Measurements from ENCODE around the gene PIK3C2B. TPM values are rescaled to one million over a fixed set of nuclear protein-coding genes. Genes with fewer than 3 reads are reported as not detected.

Gene PIK3C2B
- total RNA-seq, 3 donors from 2014 or later: 17.6 to 31.5 (median 24.9) TPM

- H3K27ac ChIP-seq: peak overlapping the region; percentile 81 to 85
- TF ChIP-seq CTCF (IDR thresholded peaks at IDR 0.05) (no peak), POLR2A (IDR thresholded peaks at IDR 0.05) (no peak), POLR2AphosphoS5 (IDR thresholded peaks at IDR 0.05) (no peak)
- DNase-seq (ENCODE audit: low spot score in 2 of 2): no peak
- no peaks in the 10 kb centered on the region for H3K9me3 ChIP-seq
- no peak overlapping the region for H3K4me3 ChIP-seq
- H3K27me3 ChIP-seq: no peaks in the 10 kb centered on the region
- intact Hi-C loops (cut with DNase I; ENCODE audit: low total_unique reads): no loop called here
- peaks cover 14 to 30% of the 10 kb centered on the region in 2 donors for H3K4me1 ChIP-seq
- no peaks in the 10 kb centered on the region for H3K36me3 ChIP-seq
Observed at GRCh38 chr1:204480515-204480914, 14.1 kb downstream of the PIK3C2B start.

- DNase-seq (ENCODE audit: low spot score in 2 of 2): peak; percentile 68 to 92
- TF ChIP-seq POLR2AphosphoS5 (IDR thresholded peaks at IDR 0.05) (peak in 2 of 3 donors; percentile 31 to 47), POLR2A (IDR thresholded peaks at IDR 0.05) (no peak)
- Histone ChIP-seq H3K36me3 (no peaks in the 10 kb centered on the region), H3K27ac (peak overlapping the region; percentile 81 to 85), H3K27me3 (no peaks in the 10 kb centered on the region), H3K4me1 (peaks cover 14 to 30% of the 10 kb centered on the region in 2 donors), H3K4me3 (no peak overlapping the region), H3K9me3 (no peaks in the 10 kb centered on the region)
- intact Hi-C loops (cut with DNase I; ENCODE audit: low total_unique reads): loop anchor here (5.0 kb wide), 1 partner anchor 1477 kb away; no protein-coding TSS in a partner anchor
Observed at GRCh38 chr1:204479387-204480136, 15.0 kb downstream of the PIK3C2B start.

GRCh38 chr1:204478921-204479320, 15.7 kb downstream of the PIK3C2B start:
- H3K27me3 ChIP-seq: no peaks in the 10 kb centered on the region
- TF ChIP-seq CTCF (IDR thresholded peaks at IDR 0.05): no peak
- no peak for TF ChIP-seq POLR2A (IDR thresholded peaks at IDR 0.05)
- TF ChIP-seq POLR2AphosphoS5 (IDR thresholded peaks at IDR 0.05): no peak
- H3K4me3 ChIP-seq: no peak overlapping the region
- H3K4me1 ChIP-seq: peaks cover 14 to 30% of the 10 kb centered on the region in 2 donors
- intact Hi-C loops (cut with DNase I; ENCODE audit: low total_unique reads): loop anchor here (5.0 kb wide), 1 partner anchor 1477 kb away; no protein-coding TSS in a partner anchor
- no peak for DNase-seq (ENCODE audit: low spot score in 2 of 2)
- no peaks in the 10 kb centered on the region for H3K9me3 ChIP-seq
- no peaks in the 10 kb centered on the region for H3K36me3 ChIP-seq
- peak overlapping the region; percentile 81 to 85 for H3K27ac ChIP-seq

- no peaks in the 10 kb centered on the region for H3K36me3 ChIP-seq
- intact Hi-C loops (cut with DNase I; ENCODE audit: low total_unique reads): loop anchor here (5.0 kb wide), 1 partner anchor 1476 kb away; no protein-coding TSS in a partner anchor
- H3K27ac ChIP-seq: peak overlapping the region; percentile 81 to 85
- no peaks in the 10 kb centered on the region for H3K9me3 ChIP-seq
- H3K4me3 ChIP-seq: no peak overlapping the region
- DNase-seq (ENCODE audit: low spot score in 2 of 2): no peak
- peaks cover 14 to 30% of the 10 kb centered on the region in 2 donors for H3K4me1 ChIP-seq
- TF ChIP-seq CTCF (IDR thresholded peaks at IDR 0.05): no peak
- no peak for TF ChIP-seq POLR2AphosphoS5 (IDR thresholded peaks at IDR 0.05)
- no peak for TF ChIP-seq POLR2A (IDR thresholded peaks at IDR 0.05)
- no peaks in the 10 kb centered on the region for H3K27me3 ChIP-seq
Observed at GRCh38 chr1:204478172-204478899, 16.3 kb downstream of the PIK3C2B start.

- intact Hi-C loops (cut with DNase I; ENCODE audit: low total_unique reads): loop anchor here (5.0 kb wide), 1 partner anchor 1475 kb away; no protein-coding TSS in a partner anchor
Observed at GRCh38 chr1:204477036-204477740, 17.4 kb downstream of the PIK3C2B start.

More at GRCh38 chr1:204477036-204477740, 17.4 kb downstream of the PIK3C2B start:
- TF ChIP-seq POLR2A (IDR thresholded peaks at IDR 0.05) (no peak), CTCF (IDR thresholded peaks at IDR 0.05) (no peak), POLR2AphosphoS5 (IDR thresholded peaks at IDR 0.05) (no peak)
- H3K27me3 ChIP-seq: no peaks in the 10 kb centered on the region
- H3K36me3 ChIP-seq: no peaks in the 10 kb centered on the region
- no peak overlapping the region for H3K4me3 ChIP-seq
- DNase-seq (ENCODE audit: low spot score in 2 of 2): no peak
- H3K9me3 ChIP-seq: no peaks in the 10 kb centered on the region
- peaks cover 14 to 28% of the 10 kb centered on the region in 2 donors for H3K4me1 ChIP-seq
- H3K27ac ChIP-seq: peak overlapping the region; percentile 81 to 85
